Measurements from ENCODE around the gene MLXIP. TPM values are rescaled to one million over a fixed set of nuclear protein-coding genes. Genes with fewer than 3 reads are reported as not detected.

The MLXIP gene
- total and polyA plus RNA-seq, 3 experiments from 2014 or later: 18.3 to 33.9 (median 32.1) TPM

DNA sequence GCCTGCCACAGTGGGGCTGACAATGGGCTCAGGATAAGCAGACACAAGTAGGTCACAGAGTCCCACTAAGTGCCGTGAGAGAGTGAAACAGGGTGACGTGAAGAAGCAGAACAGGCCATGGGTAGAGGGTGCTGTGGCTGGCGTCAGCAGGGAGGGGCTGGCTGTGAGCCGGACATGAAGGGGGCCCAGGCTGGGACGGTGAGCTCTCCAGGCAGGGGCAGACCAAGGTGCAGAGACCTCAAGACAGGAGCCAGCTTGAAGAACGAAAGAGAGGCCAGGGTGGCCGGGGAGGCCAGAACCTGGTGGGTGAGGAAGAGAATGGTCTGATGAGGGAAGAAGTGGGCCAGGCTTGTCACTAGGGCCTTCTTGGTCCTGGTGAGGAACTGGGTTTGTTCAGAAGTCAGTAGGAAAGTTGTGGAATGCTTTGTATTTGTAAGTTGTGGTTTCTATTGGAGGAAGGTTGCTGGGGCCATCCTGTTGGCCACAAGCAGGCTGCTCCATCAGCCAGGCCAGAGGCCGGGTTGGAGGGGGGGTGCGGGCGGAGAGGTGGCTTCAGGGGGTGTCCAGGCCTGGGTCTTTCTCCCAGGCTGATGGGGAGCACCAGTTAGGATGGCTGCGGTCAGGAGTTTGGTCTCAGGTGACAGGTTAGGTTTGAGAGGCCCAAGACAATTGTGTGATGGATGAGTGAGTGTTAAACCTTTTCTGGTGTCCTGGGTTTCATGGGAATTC lies 21.4 kb upstream of the MLXIP start:
- H3K4me1 Mint-ChIP-seq: peaks cover 0 to 7% (median 2%) of the 10 kb centered on the region in 3 donors
- H3K9me3 Mint-ChIP-seq: no peaks in the 10 kb centered on the region
- CTCF ChIA-PET: interaction anchor here (4.4 kb wide), 1 partner anchor 67 kb away, joined by 94 read pairs; no protein-coding TSS in a partner anchor
- peaks cover 0 to 3% (median 0%) of the 10 kb centered on the region in 3 donors for H3K36me3 Mint-ChIP-seq
- Histone ChIP-seq H3K4me1 (ENCODE audit: insufficient read depth, low read length) (peaks cover 3% of the 10 kb centered on the region), H3K9me3 (ENCODE audit: low read length) (no peaks in the 10 kb centered on the region), H3K36me3 (ENCODE audit: insufficient read depth, low read length) (no peaks in the 10 kb centered on the region), H3K27ac (ENCODE audit: low read depth, low read length) (no peak overlapping the region), H3K27me3 (ENCODE audit: insufficient read depth, low read length, poor library complexity, severe bottlenecking) (no peaks in the 10 kb centered on the region), H3K4me3 (ENCODE audit: low read length) (no peak overlapping the region)
- H3K4me3 Mint-ChIP-seq: no peak overlapping the region
- DNase-seq: no peak
- peak overlapping the region in 2 of 8 donors; percentile 32 to 43 for H3K27ac Mint-ChIP-seq
- POLR2A ChIA-PET: no interaction called here
- no peaks in the 10 kb centered on the region for H3K27me3 Mint-ChIP-seq

DNA sequence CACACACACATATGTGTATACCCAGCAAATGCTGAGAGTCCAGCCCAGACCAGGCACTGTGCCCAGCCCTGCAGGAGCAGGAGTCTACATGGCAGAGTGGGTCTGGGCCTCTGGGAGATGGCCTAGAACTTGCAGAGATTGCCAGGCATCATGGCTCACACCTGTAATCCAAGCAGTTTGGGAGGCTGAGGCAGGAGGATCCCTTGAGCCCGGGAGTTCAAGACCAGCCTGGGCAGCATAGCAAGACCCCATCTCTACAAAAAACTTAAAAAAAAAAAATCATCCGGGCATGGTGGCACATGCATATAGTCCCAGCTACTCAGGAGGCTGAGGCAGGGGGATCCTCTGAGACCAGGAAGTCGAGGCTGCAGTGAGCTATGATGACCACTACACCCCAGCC lies 20.8 kb upstream of the MLXIP start:
- ChIA-PET POLR2A (no interaction called here), CTCF (no interaction called here)
- no peak overlapping the region for H3K4me3 ChIP-seq (ENCODE audit: low read length)
- peaks cover 0 to 7% (median 2%) of the 10 kb centered on the region in 3 donors for H3K4me1 Mint-ChIP-seq
- H3K27ac ChIP-seq (ENCODE audit: low read depth, low read length): no peak overlapping the region
- H3K27me3 ChIP-seq (ENCODE audit: insufficient read depth, low read length, poor library complexity, severe bottlenecking): no peaks in the 10 kb centered on the region
- peaks cover 3% of the 10 kb centered on the region for H3K4me1 ChIP-seq (ENCODE audit: insufficient read depth, low read length)
- no peaks in the 10 kb centered on the region for H3K9me3 Mint-ChIP-seq
- peaks cover 0 to 3% (median 0%) of the 10 kb centered on the region in 3 donors for H3K36me3 Mint-ChIP-seq
- no peaks in the 10 kb centered on the region for H3K27me3 Mint-ChIP-seq
- H3K27ac Mint-ChIP-seq: peak overlapping the region in 2 of 8 donors; percentile 12 to 43
- no peak overlapping the region for H3K4me3 Mint-ChIP-seq
- no peaks in the 10 kb centered on the region for H3K36me3 ChIP-seq (ENCODE audit: insufficient read depth, low read length)
- no peaks in the 10 kb centered on the region for H3K9me3 ChIP-seq (ENCODE audit: low read length)
- DNase-seq: no peak

DNA sequence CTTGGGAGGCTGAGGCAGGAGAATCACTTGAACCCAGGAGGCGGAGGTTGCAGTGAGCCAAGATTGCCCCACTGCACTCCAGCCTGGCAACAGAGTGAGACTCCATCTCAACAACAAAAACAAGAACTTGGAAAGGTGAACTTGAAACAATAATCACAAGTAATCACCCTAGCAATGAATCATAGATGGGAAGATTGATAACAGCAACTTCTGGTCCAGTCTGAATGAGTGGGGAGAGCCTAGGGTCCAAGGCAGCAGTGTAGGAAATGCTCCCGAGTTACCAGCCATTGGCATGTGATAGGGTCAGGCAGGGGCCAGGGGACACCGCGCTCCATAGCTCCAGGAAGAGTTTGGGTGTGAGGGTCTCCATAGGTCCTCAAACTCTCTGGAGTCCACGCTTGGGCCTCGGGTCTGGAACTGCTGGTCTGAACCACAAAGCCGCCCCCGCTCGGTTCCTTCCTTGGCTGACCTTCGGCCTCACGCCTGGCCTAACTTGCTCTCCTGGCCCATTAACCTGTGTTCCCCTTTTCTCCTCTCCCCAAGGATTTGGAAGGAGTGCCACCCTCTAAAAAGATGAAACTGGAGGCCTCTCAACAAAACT lies 19.9 kb upstream of the MLXIP start:
- H3K9me3 ChIP-seq (ENCODE audit: low read length): no peaks in the 10 kb centered on the region
- peaks cover 3% of the 10 kb centered on the region for H3K4me1 ChIP-seq (ENCODE audit: insufficient read depth, low read length)
- H3K4me3 ChIP-seq (ENCODE audit: low read length): no peak overlapping the region
- no peak overlapping the region for H3K27ac ChIP-seq (ENCODE audit: low read depth, low read length)
- DNase-seq: no peak
- H3K36me3 ChIP-seq (ENCODE audit: insufficient read depth, low read length): no peaks in the 10 kb centered on the region
- ChIA-PET POLR2A (no interaction called here), CTCF (interaction anchor here (1.0 kb wide), 1 partner anchor 65 kb away, joined by 3 read pairs; no protein-coding TSS in a partner anchor)
- peaks cover 0 to 3% (median 0%) of the 10 kb centered on the region in 3 donors for H3K36me3 Mint-ChIP-seq
- no peak overlapping the region for H3K4me3 Mint-ChIP-seq
- H3K27ac Mint-ChIP-seq: no peak overlapping the region
- H3K27me3 Mint-ChIP-seq: no peaks in the 10 kb centered on the region
- H3K27me3 ChIP-seq (ENCODE audit: insufficient read depth, low read length, poor library complexity, severe bottlenecking): no peaks in the 10 kb centered on the region
- peaks cover 0 to 7% (median 2%) of the 10 kb centered on the region in 3 donors for H3K4me1 Mint-ChIP-seq
- H3K9me3 Mint-ChIP-seq: no peaks in the 10 kb centered on the region

DNA sequence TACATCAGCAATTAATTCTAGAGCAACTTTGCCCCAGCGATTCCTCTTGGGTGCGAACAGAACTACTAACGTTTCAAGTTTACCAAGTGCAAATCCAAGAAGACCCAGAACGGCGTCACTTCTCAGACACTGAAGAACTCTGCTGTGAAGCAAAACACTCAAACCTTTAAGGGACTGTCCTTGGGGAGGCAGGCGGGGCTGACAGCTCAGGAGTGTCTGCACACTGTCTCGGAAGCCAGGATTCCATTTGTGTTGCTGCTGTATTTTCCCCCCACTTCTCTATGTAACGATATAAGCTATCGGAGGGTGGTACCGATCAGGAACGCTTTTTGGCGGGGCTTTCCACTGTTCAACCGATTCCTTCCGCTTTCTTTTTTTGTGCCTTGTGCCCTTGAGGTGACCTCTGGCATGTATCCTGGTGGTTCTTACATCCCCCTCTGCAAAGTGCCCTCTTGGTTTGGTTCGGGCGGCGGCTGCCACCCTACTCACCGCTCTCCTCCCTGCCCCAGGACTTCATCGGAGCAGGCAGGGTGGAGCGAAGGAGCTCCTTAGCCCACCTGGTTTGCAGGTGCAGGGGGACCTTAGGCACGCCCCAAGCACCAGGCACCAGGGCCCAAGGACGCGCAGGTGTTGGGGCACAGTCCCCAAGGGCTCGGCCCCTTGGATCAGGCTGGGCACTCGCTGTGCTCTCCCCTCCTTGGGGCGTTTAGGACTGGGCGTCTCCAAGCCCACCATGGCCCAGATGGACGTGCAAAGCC lies 19.2 kb upstream of the MLXIP start:
- ChIA-PET CTCF (interaction anchor here (1.0 kb wide), 1 partner anchor 64 kb away, joined by 3 read pairs; no protein-coding TSS in a partner anchor), POLR2A (no interaction called here)
- H3K4me3 ChIP-seq (ENCODE audit: low read length): no peak overlapping the region
- no peaks in the 10 kb centered on the region for H3K27me3 ChIP-seq (ENCODE audit: insufficient read depth, low read length, poor library complexity, severe bottlenecking)
- peaks cover 0 to 3% (median 0%) of the 10 kb centered on the region in 3 donors for H3K36me3 Mint-ChIP-seq
- no peak overlapping the region for H3K27ac ChIP-seq (ENCODE audit: low read depth, low read length)
- H3K27ac Mint-ChIP-seq: peak overlapping the region in 1 of 8 donors; percentile 64
- no peaks in the 10 kb centered on the region for H3K9me3 ChIP-seq (ENCODE audit: low read length)
- H3K36me3 ChIP-seq (ENCODE audit: insufficient read depth, low read length): no peaks in the 10 kb centered on the region
- DNase-seq: no peak
- H3K4me1 Mint-ChIP-seq: peaks cover 0 to 5% (median 1%) of the 10 kb centered on the region in 3 donors
- peaks cover 3% of the 10 kb centered on the region for H3K4me1 ChIP-seq (ENCODE audit: insufficient read depth, low read length)
- H3K9me3 Mint-ChIP-seq: no peaks in the 10 kb centered on the region
- H3K4me3 Mint-ChIP-seq: no peak overlapping the region
- no peaks in the 10 kb centered on the region for H3K27me3 Mint-ChIP-seq

DNA sequence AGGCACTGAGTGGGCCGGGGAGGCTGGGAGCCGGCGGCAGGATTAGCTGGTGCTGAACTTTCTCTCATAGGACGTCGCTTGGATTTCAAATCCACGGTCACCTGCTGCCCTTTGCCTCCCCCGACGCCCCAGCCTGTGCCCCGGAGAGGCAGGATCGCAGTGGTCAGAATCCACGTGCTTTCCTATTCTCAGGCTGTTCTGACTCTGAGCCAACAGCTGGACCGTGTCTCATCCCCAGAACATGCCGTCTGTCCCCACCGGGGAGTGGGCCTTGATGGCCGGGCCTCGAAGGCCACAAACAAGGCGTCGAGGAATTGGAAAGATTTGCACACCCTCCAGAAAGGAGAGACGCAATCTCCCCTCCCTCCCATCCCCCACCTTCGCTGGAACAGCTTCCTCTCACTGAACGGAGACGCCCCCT lies 18.5 kb upstream of the MLXIP start:
- H3K4me3 Mint-ChIP-seq: no peak overlapping the region

DNA sequence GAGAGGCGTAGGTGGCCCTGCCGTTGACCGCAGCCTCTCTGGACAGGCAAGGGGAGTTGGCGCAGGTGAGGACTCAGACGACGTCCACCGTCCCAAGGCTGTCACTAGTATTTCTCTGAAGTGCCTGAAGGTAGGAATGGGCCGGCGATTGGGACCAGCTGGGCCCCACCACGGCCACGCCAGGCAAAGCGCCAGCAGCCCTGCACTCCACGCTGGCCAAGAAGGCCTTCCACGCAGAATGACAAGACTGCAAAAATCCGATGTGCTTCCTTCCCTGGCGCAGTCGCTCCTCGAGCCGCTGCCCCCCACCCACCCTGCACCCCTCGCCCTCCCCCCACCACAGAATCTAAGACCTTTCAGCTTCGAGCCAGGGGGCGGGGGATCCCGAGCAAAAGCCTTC lies 17.3 kb upstream of the MLXIP start:
- Mint-ChIP-seq H3K36me3 (peaks cover 0 to 3% (median 0%) of the 10 kb centered on the region in 3 donors), H3K4me3 (no peak overlapping the region), H3K27ac (no peak overlapping the region), H3K27me3 (no peaks in the 10 kb centered on the region), H3K4me1 (no peaks in the 10 kb centered on the region), H3K9me3 (no peaks in the 10 kb centered on the region)
- ChIA-PET CTCF (no interaction called here), POLR2A (no interaction called here)
- DNase-seq: no peak
- Histone ChIP-seq H3K27me3 (ENCODE audit: insufficient read depth, low read length, poor library complexity, severe bottlenecking) (no peaks in the 10 kb centered on the region), H3K36me3 (ENCODE audit: insufficient read depth, low read length) (no peaks in the 10 kb centered on the region), H3K4me3 (ENCODE audit: low read length) (no peak overlapping the region), H3K27ac (ENCODE audit: low read depth, low read length) (no peak overlapping the region), H3K9me3 (ENCODE audit: low read length) (no peaks in the 10 kb centered on the region), H3K4me1 (ENCODE audit: insufficient read depth, low read length) (no peaks in the 10 kb centered on the region)

More for the DNA sequence above, 18.5 kb upstream of the MLXIP start:
- DNase-seq: no peak
- Mint-ChIP-seq H3K27ac (peak overlapping the region in 1 of 8 donors; percentile 24), H3K36me3 (peaks cover 0 to 3% (median 0%) of the 10 kb centered on the region in 3 donors), H3K4me1 (no peaks in the 10 kb centered on the region), H3K27me3 (no peaks in the 10 kb centered on the region), H3K9me3 (no peaks in the 10 kb centered on the region)
- Histone ChIP-seq H3K36me3 (ENCODE audit: insufficient read depth, low read length) (no peaks in the 10 kb centered on the region), H3K4me1 (ENCODE audit: insufficient read depth, low read length) (no peaks in the 10 kb centered on the region), H3K4me3 (ENCODE audit: low read length) (no peak overlapping the region), H3K27me3 (ENCODE audit: insufficient read depth, low read length, poor library complexity, severe bottlenecking) (no peaks in the 10 kb centered on the region), H3K9me3 (ENCODE audit: low read length) (no peaks in the 10 kb centered on the region), H3K27ac (ENCODE audit: low read depth, low read length) (no peak overlapping the region)
- CTCF ChIA-PET: interaction anchor here (0.8 kb wide), 1 partner anchor 63 kb away, joined by 3 read pairs; no protein-coding TSS in a partner anchor
- POLR2A ChIA-PET: no interaction called here

DNA sequence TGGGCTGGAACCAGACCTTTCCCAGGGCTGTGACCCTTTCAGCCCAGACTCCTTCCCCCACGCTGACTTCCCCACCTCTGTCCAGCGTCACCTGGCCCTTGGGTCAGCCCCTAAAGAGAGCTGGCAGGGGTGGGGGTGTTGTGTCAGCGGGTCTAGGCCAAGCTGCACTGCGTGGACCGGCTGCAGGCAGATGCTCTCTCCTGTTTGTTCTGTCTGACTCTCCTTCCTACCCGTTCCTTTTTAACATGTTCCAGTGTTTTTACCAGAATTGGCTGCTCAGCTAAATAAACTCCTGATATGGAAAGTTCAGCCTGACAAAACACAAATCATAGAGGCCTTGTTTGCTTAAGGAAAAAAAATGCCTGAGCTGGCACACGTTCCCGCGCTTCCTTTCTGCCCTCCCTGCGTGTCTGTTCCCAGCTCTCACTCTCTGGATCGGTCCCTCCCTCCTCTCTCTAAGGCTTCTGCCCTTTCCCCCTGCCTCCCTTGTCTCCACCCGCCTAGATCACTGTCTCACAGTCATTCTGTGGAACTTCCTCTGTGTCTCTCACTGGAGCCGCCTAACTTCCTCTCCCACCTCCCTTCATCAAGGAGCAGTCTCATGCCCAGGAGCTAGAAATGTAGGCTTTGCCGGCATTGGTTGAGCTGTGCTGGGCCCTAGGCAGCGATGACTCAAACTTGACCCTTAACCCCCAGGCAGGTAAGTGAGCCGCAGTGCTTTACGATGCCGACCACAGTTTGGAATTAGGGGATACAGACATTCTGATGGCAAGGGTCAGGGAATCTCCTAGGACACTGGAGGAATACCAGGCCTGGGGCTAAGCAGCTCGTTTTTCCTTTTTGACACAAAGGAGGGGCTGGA lies 15.5 kb upstream of the MLXIP start:
- H3K4me1 ChIP-seq (ENCODE audit: insufficient read depth, low read length): peaks cover 6% of the 10 kb centered on the region
- no peaks in the 10 kb centered on the region for H3K36me3 ChIP-seq (ENCODE audit: insufficient read depth, low read length)
- ChIA-PET CTCF (interaction anchor here (1.0 to 2.5 kb wide), 2 partner anchors 9 to 60 kb away, joined by 8 to 9 read pairs; no protein-coding TSS in a partner anchor), POLR2A (no interaction called here)
- Mint-ChIP-seq H3K4me1 (peaks cover 4 to 6% (median 6%) of the 10 kb centered on the region in 3 donors), H3K27me3 (no peaks in the 10 kb centered on the region), H3K36me3 (peaks cover 0 to 3% (median 0%) of the 10 kb centered on the region in 3 donors), H3K27ac (peak overlapping the region in 2 of 8 donors; percentile 27 to 90), H3K9me3 (no peaks in the 10 kb centered on the region), H3K4me3 (no peak overlapping the region)
- H3K9me3 ChIP-seq (ENCODE audit: low read length): no peaks in the 10 kb centered on the region
- H3K4me3 ChIP-seq (ENCODE audit: low read length): no peak overlapping the region
- H3K27me3 ChIP-seq (ENCODE audit: insufficient read depth, low read length, poor library complexity, severe bottlenecking): no peaks in the 10 kb centered on the region
- no peak for DNase-seq
- peak overlapping the region; percentile 54 for H3K27ac ChIP-seq (ENCODE audit: low read depth, low read length)
